Frontal cortex (tissue), 4 donors: ENCODE measurements around the gene NMNAT3. TPM values are rescaled to one million over a fixed set of nuclear protein-coding genes. Genes with fewer than 3 reads are reported as not detected.

Source experiments
- DNase-seq, 2 donors: peaks; one replicate each; pipeline ENCODE4 v3.0.0; 2012; ENCODE audit warnings: low spot score in 2 of 2
- FAIRE-seq: peaks from 2 replicates; lab custom pipeline; 2012; peaks lifted over from hg19 to GRCh38; lab: Jason Lieb, UNC
- total RNA-seq: library from RNA; depleted of rRNA; stranded (reverse); fragments of >200 nt; gene quantifications from one replicate; pipeline ENCODE4 v1.2.3, GENCODE V29; 2014
- donor health status: control.
- donor health status: control.
- donor health status: control.

NMNAT3 gene
- total RNA-seq, 1 donor from 2014 or later, result 6.9 TPM

- DNase-seq (no peak), FAIRE-seq (no peak)
Measured at GRCh38 chr3:139646512-139646911, 31.3 kb downstream of the NMNAT3 start.

GRCh38 chr3:139642996-139643395, 34.8 kb downstream of the NMNAT3 start:
- DNase-seq, result no peak
- no peak for FAIRE-seq

- no peak for DNase-seq
- FAIRE-seq, result no peak
Measured at GRCh38 chr3:139640456-139640855, 37.3 kb downstream of the NMNAT3 start.

- FAIRE-seq (no peak), DNase-seq (no peak)
Measured at GRCh38 chr3:139639662-139640061, 38.1 kb downstream of the NMNAT3 start.

- FAIRE-seq, result no peak
- DNase-seq, result no peak
Measured at GRCh38 chr3:139638518-139638917, 39.3 kb downstream of the NMNAT3 start.

GRCh38 chr3:139636511-139636910, 41.3 kb downstream of the NMNAT3 start:
- DNase-seq (no peak), FAIRE-seq (no peak)

GRCh38 chr3:139634111-139634635, 43.6 kb downstream of the NMNAT3 start:
- DNase-seq, result no peak
- no peak for FAIRE-seq

- no peak for FAIRE-seq
Measured at GRCh38 chr3:139633511-139633910, 44.3 kb downstream of the NMNAT3 start.

GRCh38 chr3:139630542-139630941, 47.2 kb downstream of the NMNAT3 start:
- no peak for DNase-seq
- FAIRE-seq, result no peak

More at GRCh38 chr3:139633511-139633910, 44.3 kb downstream of the NMNAT3 start:
- no peak for DNase-seq

- FAIRE-seq, result no peak
Measured at GRCh38 chr3:139629033-139629432, 48.7 kb downstream of the NMNAT3 start.

GRCh38 chr3:139627759-139628158, 50.0 kb downstream of the NMNAT3 start:
- DNase-seq (no peak), FAIRE-seq (no peak)

More at GRCh38 chr3:139629033-139629432, 48.7 kb downstream of the NMNAT3 start:
- DNase-seq, result no peak

GRCh38 chr3:139620438-139620837, 57.3 kb downstream of the NMNAT3 start:
- FAIRE-seq (no peak), DNase-seq (no peak)

- no peak for FAIRE-seq
- DNase-seq, result no peak
Measured at GRCh38 chr3:139619484-139619883, 58.3 kb downstream of the NMNAT3 start.

GRCh38 chr3:139617672-139618268, 60.0 kb downstream of the NMNAT3 start:
- FAIRE-seq (no peak), DNase-seq (no peak)

- no peak for DNase-seq
- no peak for FAIRE-seq
Measured at GRCh38 chr3:139611528-139611927, 66.2 kb downstream of the NMNAT3 start.

GRCh38 chr3:139610886-139611285, 66.9 kb downstream of the NMNAT3 start:
- FAIRE-seq, result no peak
- no peak for DNase-seq

- FAIRE-seq (no peak), DNase-seq (no peak)
Measured at GRCh38 chr3:139608924-139609323, 68.8 kb downstream of the NMNAT3 start.

- FAIRE-seq (no peak), DNase-seq (no peak)
Measured at GRCh38 chr3:139608108-139608380, 69.7 kb downstream of the NMNAT3 start.

- DNase-seq, result no peak
- FAIRE-seq, result no peak
Measured at GRCh38 chr3:139607257-139608107, 70.3 kb downstream of the NMNAT3 start.

- DNase-seq (no peak), FAIRE-seq (no peak)
Measured at GRCh38 chr3:139602003-139602402, 75.8 kb downstream of the NMNAT3 start.

- DNase-seq (no peak), FAIRE-seq (no peak)
Measured at GRCh38 chr3:139601191-139601961, 76.4 kb downstream of the NMNAT3 start.
